HuH-7.5 (cell line): Measurements from ENCODE around the gene EPB41L2.
"Not testable (repeated sequence)": the region's sequence is repeated elsewhere in the genome, so short reads cannot be mapped to it uniquely, and the experiment has no call there.

Source experiments
- DNase-seq: peaks from one replicate; pipeline ENCODE4 v3.0.0; 2011; ENCODE audit warnings: low spot score

The EPB41L2 gene

DNA sequence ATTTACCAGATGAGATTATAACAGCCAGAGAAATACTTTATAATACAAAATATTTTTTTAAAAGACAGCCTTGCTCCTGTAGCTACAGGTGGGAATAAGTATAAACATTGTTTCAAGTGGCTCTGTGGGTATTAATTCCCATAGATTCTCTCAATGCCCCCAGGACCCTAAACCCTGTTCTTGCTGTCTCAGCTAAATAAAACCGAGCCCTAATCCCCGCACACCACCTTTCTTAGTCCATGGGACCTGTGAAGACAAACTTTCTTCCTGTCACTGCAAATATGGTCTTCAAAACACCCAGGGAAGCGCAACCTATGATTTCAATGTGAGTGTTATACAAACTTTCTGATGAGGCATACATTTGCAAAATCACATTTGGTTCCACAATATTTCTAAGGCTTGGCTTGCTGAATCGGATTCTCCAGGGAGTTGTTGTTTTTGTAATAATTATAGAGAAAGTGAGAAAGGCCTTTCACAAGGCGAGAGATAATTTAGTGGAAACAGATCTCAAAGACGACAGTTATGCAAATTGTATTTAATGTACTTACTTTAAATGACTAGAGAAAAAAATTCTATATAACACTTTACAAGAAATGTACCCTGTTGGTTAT, 224.7 kb downstream of the EPB41L2 start:
- no peak for DNase-seq

DNA sequence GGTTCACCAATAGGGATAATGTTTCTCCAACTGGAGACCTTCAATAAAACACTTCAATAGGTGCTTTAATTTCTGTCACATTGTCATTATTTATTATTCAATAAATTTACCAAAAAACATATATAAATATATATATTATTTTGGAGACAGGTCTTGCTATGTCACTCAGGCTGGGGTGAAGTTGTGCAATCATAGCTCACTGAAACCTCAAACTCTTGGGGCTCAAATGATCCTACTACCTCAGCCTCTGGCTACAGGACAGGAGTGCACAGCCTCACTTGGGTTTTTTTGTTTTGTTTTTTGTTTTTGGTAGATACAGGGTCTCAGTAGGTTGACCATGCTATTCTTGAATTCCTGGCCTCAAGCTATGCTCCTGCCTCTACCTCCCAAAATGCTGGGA, 226.0 kb downstream of the EPB41L2 start:
- DNase-seq, result no peak

DNA sequence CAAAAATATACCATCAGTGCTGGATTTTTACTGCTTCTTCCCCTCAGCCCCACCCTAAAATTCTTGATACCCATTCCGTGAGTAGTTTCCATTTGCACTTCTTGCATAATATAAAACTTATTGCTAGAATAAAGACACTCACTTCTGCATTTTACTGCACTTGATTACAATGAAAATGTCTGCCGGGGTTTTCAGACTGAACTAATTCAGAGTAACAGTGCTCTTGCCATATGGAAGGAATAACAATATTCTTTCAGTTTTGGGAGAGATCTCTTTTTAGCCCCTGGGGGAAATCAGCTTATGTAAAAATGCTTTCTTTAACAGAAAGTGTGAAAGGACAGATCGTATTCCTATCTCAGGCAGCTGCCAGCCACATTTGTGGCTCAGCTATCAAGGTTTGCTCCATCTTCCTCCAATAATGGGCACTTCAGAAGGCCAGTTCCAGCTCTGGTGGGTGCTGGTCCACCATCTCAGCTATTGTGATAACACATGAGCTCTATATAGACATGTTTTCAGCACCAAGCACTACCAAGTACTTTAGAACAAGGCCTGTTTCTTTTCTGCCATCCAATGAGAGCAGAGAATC, 226.9 kb downstream of the EPB41L2 start:
- DNase-seq, result no peak

DNA sequence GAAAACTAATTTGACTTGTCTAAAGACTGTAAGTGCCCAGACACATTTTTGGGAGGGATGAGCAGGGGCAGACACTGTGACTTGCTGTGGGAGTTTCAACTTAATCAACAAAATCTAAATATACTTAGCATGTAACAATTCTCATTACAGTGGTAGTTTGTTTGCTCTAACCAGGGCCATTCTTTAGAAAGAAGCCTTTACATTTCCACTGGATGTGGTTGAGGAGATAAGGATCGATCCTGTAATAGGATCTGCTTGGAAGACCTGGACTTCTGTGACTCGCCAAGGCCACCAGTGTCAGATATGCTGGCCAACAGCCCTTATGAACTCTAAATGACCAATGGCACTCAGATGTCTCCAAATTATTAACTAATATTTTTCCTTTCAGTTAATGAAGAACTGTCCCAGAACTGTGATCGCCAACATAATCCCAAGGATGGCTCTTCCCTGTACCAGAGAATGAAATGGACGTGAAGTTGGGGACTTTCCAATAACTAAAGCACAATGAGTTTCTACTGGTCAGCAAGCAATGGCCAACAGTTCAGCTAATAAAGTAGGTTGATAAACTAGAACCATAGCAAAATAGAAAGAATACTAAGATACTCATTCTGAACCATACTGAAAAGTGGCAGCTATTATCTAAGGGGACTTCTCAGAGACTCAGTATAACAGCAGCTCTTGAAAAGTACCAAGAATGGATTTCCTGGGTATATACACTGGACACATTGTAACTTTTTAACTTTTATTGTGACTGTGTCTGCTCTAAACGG, 228.4 kb downstream of the EPB41L2 start:
- no peak for DNase-seq

- DNase-seq, result no peak
These were observed 229.5 kb downstream of the EPB41L2 start for GRCh38 chr6:130833569-130833968.

DNA sequence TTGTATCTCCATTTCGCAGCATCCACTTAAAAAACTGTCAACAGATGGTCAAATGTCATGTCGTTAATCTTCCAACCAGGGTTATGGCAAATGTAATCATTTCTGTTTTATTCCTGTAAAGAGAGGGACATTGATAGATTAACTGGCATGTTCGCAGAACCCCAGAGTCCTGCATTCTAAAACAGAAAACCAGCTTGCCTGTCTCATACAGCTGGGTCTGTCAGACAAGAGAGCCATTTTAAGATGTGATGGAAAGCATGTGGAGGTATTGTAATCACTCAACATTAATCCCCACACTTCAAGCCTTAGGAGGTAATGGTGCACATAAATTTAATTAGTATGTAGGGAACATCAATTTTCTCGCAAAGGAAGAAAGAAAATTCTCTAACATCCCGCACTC, 231.4 kb downstream of the EPB41L2 start:
- DNase-seq, result no peak

- no peak for DNase-seq
These were observed 233.6 kb downstream of the EPB41L2 start for GRCh38 chr6:130829333-130829910.

- DNase-seq, result peak; percentile 25
These were observed 235.5 kb downstream of the EPB41L2 start, which contains the start of gene SMLR1 for GRCh38 chr6:130827247-130828149. Gene SMLR1 (plus strand): TSS chr6:130827406. CDS start chr6:130827414, 8 bp downstream.

DNA sequence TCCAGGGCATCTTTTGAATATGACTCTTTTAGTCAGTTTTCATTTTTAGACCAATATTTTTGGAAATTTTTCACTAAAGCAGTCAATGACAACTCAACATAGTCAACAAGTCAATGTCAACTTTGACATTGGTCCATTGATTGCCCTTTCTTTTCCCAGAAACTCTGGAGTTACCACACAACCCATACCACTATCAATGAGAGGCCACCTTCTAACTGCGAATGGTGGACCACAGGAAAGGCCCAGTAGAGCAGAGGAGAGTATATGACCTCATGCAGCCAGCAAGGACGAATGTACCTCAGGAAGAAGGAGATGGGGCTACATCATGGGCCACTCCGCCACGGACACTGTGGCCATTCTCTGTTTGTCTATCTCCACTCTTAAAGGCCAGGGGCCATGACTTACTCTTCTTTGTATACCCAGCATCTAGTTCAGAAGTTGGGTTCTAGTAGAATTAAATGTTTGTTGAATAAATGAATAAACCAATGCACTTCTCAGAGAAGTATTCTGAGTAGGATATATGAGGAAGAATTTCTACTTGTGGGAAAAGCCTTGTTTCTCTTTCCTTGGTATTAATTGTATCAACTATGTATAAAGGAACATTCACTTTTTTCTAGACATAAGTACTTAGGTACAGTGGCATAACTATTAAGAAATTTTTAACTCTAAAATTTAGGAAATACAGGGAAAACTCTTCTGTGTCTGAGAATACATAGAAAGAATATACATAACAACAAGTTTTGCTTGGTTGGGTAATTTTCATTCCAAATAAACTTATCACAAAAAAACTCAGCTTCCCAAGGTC, 236.4 kb downstream of the EPB41L2 start:
- DNase-seq, result no peak

- no peak for DNase-seq
These were observed 237.1 kb downstream of the EPB41L2 start for GRCh38 chr6:130825772-130826441.

DNA sequence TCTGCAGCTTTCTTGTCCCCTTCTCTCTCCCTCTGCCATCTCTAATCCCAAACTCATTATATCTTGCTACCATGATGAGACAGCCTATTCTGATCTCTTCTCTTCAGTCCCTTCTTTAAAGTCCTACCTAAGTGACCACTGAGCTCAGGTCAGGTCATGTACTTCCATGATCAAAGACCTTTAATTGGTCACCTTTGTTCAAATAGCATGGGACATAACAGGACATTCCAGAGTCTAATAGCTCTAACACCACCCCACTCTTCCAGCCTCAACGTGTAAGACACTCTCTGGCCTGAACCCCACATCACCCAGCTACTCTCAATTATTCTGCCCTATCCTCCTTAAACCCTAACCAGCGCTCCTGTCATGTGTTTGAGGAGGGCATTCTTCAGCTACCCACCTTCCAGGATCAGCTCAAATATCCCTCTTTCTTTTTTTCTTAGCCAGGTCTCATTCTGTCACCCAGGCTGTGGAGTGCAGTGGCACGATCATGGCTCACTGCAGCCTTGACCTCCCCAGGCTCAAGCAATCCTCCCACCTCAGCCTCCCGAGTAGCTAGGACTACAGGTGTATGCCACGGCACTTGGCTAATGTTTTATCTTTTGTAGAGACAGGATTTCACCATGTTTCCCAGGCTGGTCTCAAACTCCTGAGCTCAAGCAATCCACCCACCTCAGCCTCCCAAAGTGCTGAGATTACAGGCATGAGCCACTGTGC, 237.9 kb downstream of the EPB41L2 start:
- DNase-seq, result no peak

DNA sequence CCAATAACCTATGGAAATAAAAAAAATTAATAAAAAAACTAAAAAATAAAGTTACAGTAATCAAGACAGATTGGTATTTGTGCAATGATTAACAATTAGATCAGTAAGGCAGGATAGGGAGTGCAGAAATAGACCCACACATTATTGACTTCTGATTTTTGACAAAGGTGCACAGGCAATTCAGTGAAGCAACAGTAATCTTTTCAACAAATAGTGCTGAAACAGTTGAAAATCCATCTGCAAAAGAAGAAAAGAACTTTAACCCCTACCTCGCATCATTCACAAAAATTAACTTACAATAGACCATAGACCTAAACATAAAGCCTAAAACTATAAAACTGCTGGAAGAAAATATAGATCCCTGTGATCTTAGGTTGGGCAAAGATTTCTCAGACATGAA, 240.3 kb downstream of the EPB41L2 start:
- no peak for DNase-seq

DNA sequence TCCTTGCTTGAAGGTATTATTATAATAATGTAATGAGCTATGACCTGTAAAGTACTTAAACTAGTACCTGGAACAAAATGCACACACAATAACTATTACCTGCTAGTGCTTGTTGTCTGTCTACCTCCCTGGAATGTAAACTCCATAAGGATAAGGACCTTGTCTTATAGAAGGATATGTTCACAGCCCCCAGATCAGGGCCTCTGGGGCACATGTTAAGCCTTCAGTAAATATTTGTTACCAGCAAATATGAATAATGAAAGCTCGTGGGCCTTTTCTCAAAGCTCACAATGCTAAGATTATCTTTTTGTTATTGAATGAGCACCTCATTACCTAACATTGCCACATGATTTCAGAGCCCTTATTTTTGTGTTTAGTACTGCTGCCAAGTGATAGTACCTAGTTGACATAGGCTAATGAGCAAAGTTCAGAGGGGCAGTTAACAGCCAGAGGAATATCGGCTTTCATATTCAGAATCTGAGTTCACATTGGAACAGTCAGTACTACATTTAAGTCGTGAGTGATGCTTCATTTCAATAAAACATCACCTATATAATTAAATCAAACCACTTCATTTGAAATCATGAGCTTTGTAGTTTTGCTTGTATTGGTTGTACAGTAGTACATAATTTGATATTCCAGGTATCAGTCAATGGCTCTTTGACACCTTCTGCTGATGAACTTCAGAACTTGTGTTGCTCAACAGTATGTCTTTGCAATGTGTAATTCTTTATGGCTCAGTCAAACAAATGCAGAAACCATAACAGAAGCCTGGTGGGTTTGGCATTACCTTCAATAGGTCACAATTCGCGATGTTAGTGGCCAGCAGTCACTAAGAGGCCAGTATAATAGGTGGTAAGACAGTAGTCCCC, 247.6 kb downstream of the EPB41L2 start:
- DNase-seq, result peak; percentile 25

- DNase-seq, result no peak
These were observed 248.5 kb downstream of the EPB41L2 start for GRCh38 chr6:130814506-130814905.

DNA sequence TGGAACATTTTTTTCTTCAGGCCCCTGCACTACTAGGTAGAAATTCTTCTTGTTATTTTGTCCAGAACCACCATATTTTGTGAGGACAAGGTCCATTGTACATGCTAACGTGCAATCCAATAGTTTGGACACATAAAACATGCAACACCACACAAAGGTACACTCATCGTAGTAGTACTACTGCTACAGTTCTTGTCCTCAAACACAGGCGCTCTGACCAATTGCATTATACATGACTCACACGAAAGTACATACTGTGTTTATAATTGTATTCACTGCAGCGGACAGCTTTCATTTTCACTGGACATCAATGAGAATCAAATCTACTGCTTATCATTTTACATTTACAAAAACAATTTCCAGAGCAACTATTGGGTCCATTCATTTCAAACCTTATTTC, 251.1 kb downstream of the EPB41L2 start:
- no peak for DNase-seq

GRCh38 chr6:130810307-130811030, 252.6 kb downstream of the EPB41L2 start:
- DNase-seq, result no peak

DNA sequence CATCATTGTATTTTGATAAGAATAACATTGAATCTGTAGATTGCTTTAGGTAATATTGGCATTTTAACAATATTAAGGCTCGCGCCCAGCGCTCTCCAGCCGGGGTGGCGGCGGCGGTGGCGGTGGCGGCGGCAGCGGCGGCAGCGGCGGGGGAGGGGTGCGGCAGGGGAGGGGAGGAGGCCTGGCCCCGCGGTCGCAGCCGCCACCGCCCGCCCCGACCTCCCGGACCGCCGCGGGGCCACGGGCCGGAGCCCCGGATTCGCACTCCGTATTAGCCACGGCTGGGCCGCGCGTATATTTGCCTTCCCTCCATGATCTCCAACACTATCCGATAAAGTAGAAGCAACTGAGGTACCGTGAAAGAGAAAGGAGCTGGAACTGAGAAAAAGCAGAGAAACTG, 261.7 kb downstream of the EPB41L2 start:
- DNase-seq, result not testable (repeated sequence)

- DNase-seq, result no peak
These were observed 266.0 kb downstream of the EPB41L2 start for GRCh38 chr6:130797061-130797460.
